OCI-LY1 (cell line): ENCODE data around the gene B3GNT2.

Experiments
- H2AFZ ChIP-seq: fragments of 200-600 bp; sonication (generic), shearing (Covaris generic); 2 replicates; pipeline ENCODE4 v1.6.0; 2014; ENCODE audit warnings: antibody characterized with exemption, mild to moderate bottlenecking, low read length
- H3F3A ChIP-seq: fragments of 200-600 bp; sonication (generic), shearing (Covaris generic); 2 replicates; pipeline ENCODE4 v1.6.0; 2014; ENCODE audit warnings: mild to moderate bottlenecking, antibody characterized with exemption, low read length, moderate library complexity; ENCODE audit not compliant: insufficient read depth
- H3K27ac ChIP-seq: fragments of 200-600 bp; sonication (generic); 2 replicates; pipeline ENCODE4 v1.5.1; 2014; ENCODE audit warnings: low read length, mixed run types, mild to moderate bottlenecking, low read depth; ENCODE audit not compliant: poor library complexity, severe bottlenecking
- H3K27me3 ChIP-seq: fragments of 200-600 bp; sonication (generic); 2 replicates; pipeline ENCODE4 v1.6.0; 2014; ENCODE audit warnings: antibody characterized with exemption, mild to moderate bottlenecking, low read length, moderate library complexity; ENCODE audit not compliant: insufficient read depth
- H3K36me3 ChIP-seq: fragments of 200-600 bp; sonication (generic); 2 replicates; pipeline ENCODE4 v1.6.1; 2014; ENCODE audit warnings: mild to moderate bottlenecking, antibody characterized with exemption, low read length, moderate library complexity, mixed read lengths; ENCODE audit not compliant: insufficient read depth
- H3K4me1 ChIP-seq: fragments of 200-600 bp; sonication (generic); 2 replicates; pipeline ENCODE4 v1.5.1; 2014; ENCODE audit warnings: mild to moderate bottlenecking, low read length, moderate library complexity; ENCODE audit not compliant: insufficient read depth, severe bottlenecking
- H3K4me2 ChIP-seq: fragments of 200-600 bp; sonication (generic), shearing (Covaris generic); 2 replicates; pipeline ENCODE4 v1.6.1; 2014; ENCODE audit warnings: low read length
- H3K4me3 ChIP-seq: fragments of 200-600 bp; sonication (generic); 2 replicates; pipeline ENCODE4 v1.5.1; 2014; ENCODE audit warnings: low read length, low read depth, mild to moderate bottlenecking, mixed read lengths; ENCODE audit not compliant: poor library complexity, severe bottlenecking
- H3K79me2 ChIP-seq: fragments of 200-600 bp; shearing (Covaris generic); 2 replicates; pipeline ENCODE4 v1.6.1; 2016; ENCODE audit warnings: mixed run types, low read length, mixed read lengths; ENCODE audit not compliant: insufficient read depth
- H3K9ac ChIP-seq: fragments of 200-600 bp; sonication (generic), shearing (Covaris generic); 2 replicates; pipeline ENCODE4 v1.6.1; 2014; ENCODE audit warnings: mild to moderate bottlenecking, low read length, mixed read lengths
- H3K9me2 ChIP-seq: fragments of 200-600 bp; sonication (generic), shearing (Covaris generic); 2 replicates; pipeline ENCODE4 v1.6.1; 2014; ENCODE audit warnings: low read depth, mild to moderate bottlenecking, low read length, mixed read lengths
- H3K9me3 ChIP-seq: fragments of 200-600 bp; shearing (Covaris generic); 2 replicates; pipeline ENCODE4 v1.6.1; 2014; ENCODE audit warnings: low read length, mixed read lengths
- H4K20me1 ChIP-seq: fragments of 200-600 bp; sonication (generic), shearing (Covaris generic); 2 replicates; pipeline ENCODE4 v1.6.0; 2016; ENCODE audit warnings: mild to moderate bottlenecking, low read length; ENCODE audit not compliant: insufficient read depth
- CTCF ChIP-seq: fragments of 200-600 bp; sonication (generic), shearing (Covaris generic); IDR thresholded peaks from 2 replicates; pipeline ENCODE4 v1.5.1; 2017; ENCODE audit warnings: mild to moderate bottlenecking, antibody characterized with exemption, low read length, moderate library complexity, mixed read lengths
- EZH2 ChIP-seq: fragments of 200-600 bp; sonication (generic), shearing (Covaris generic); IDR thresholded peaks from 2 replicates; pipeline ENCODE4 v1.8.0; 2017; ENCODE audit warnings: borderline replicate concordance, mixed run types, mild to moderate bottlenecking, antibody characterized with exemption, low read length, moderate library complexity, mixed read lengths

B3GNT2 gene

GRCh38 chr2:62201307-62201706, 5.4 kb downstream of the B3GNT2 start:
- H3K79me2 ChIP-seq, result peaks cover 99% of the 10 kb centered on the region
- no peaks in the 10 kb centered on the region for H3F3A ChIP-seq
- no peak for TF ChIP-seq CTCF
- TF ChIP-seq EZH2, result no peak
- H3K9ac ChIP-seq, result no peak overlapping the region
- H3K36me3 ChIP-seq, result peaks cover 32% of the 10 kb centered on the region
- H2AFZ ChIP-seq, result no peak overlapping the region
- H3K27me3 ChIP-seq, result no peaks in the 10 kb centered on the region
- H3K27ac ChIP-seq, result peak overlapping the region; percentile 67
- H3K4me1 ChIP-seq, result peaks cover 52% of the 10 kb centered on the region
- no peaks in the 10 kb centered on the region for H3K9me3 ChIP-seq
- H3K4me2 ChIP-seq, result peak overlapping the region; percentile 92
- peaks cover 4% of the 10 kb centered on the region; the same call in 1 of the 2 replicates for H4K20me1 ChIP-seq
- no peak overlapping the region for H3K4me3 ChIP-seq
- no peaks in the 10 kb centered on the region for H3K9me2 ChIP-seq

GRCh38 chr2:62202019-62202722, 6.3 kb downstream of the B3GNT2 start:
- H4K20me1 ChIP-seq, result peaks cover 4% of the 10 kb centered on the region; the same call in 1 of the 2 replicates
- no peaks in the 10 kb centered on the region for H3K27me3 ChIP-seq
- no peaks in the 10 kb centered on the region for H3F3A ChIP-seq
- H3K4me2 ChIP-seq, result peak overlapping the region; percentile 92; the same call in 1 of the 2 replicates
- no peaks in the 10 kb centered on the region for H3K9me2 ChIP-seq
- no peak overlapping the region for H3K9ac ChIP-seq
- peaks cover 100% of the 10 kb centered on the region for H3K79me2 ChIP-seq
- H2AFZ ChIP-seq, result no peak overlapping the region
- peaks cover 41% of the 10 kb centered on the region for H3K36me3 ChIP-seq
- H3K27ac ChIP-seq, result peak overlapping the region; percentile 53
- TF ChIP-seq CTCF (no peak), EZH2 (no peak)
- no peaks in the 10 kb centered on the region for H3K9me3 ChIP-seq
- peaks cover 52% of the 10 kb centered on the region for H3K4me1 ChIP-seq
- no peak overlapping the region for H3K4me3 ChIP-seq

- no peak for TF ChIP-seq CTCF
- TF ChIP-seq EZH2, result no peak
- Histone ChIP-seq H3F3A (no peaks in the 10 kb centered on the region), H3K27me3 (no peaks in the 10 kb centered on the region), H3K4me1 (peaks cover 50% of the 10 kb centered on the region), H3K4me2 (no peak overlapping the region), H3K9ac (no peak overlapping the region), H3K36me3 (peaks cover 42% of the 10 kb centered on the region), H3K9me3 (no peaks in the 10 kb centered on the region), H3K4me3 (no peak overlapping the region), H3K9me2 (no peaks in the 10 kb centered on the region), H3K79me2 (peaks cover 100% of the 10 kb centered on the region), H4K20me1 (peaks cover 4% of the 10 kb centered on the region; the same call in 1 of the 2 replicates), H3K27ac (no peak overlapping the region), H2AFZ (no peak overlapping the region)
These were observed 6.8 kb downstream of the B3GNT2 start for GRCh38 chr2:62202729-62203128.
